HG03025 (cell line): Measurements from ENCODE around the gene PRRG4.
"Not testable (repeated sequence)": the region's sequence is repeated elsewhere in the genome, so short reads cannot be mapped to it uniquely, and the experiment has no call there.

ENCODE experiments used
- ATAC-seq: cut with Tn5 transposase; IDR thresholded peaks from one replicate; pipeline ENCODE4 v1.9.1; 2021; ENCODE audit warnings: mild to moderate bottlenecking, moderate library complexity; ENCODE audit not compliant: unreplicated experiment, low FRiP score

The PRRG4 gene

GRCh38 chr11:32883421-32883820 is 53.7 kb downstream of the PRRG4 start:
- ATAC-seq: no peak

GRCh38 chr11:32884023-32884422 is 54.3 kb downstream of the PRRG4 start:
- ATAC-seq: no peak

- no peak for ATAC-seq
Observed at GRCh38 chr11:32884770-32885384, 55.1 kb downstream of the PRRG4 start.

GRCh38 chr11:32885556-32885955 is 55.8 kb downstream of the PRRG4 start:
- no peak for ATAC-seq

GRCh38 chr11:32886180-32886579 is 56.5 kb downstream of the PRRG4 start:
- no peak for ATAC-seq

GRCh38 chr11:32887707-32888383 is 58.1 kb downstream of the PRRG4 start:
- not testable (repeated sequence) for ATAC-seq

- not testable (repeated sequence) for ATAC-seq
Observed at GRCh38 chr11:32888384-32888710, 58.6 kb downstream of the PRRG4 start.

- ATAC-seq: no peak
Observed at GRCh38 chr11:32888805-32889204, 59.1 kb downstream of the PRRG4 start.

GRCh38 chr11:32890843-32891656 is 61.3 kb downstream of the PRRG4 start:
- ATAC-seq: no peak

- ATAC-seq: no peak
Observed at GRCh38 chr11:32891657-32892354, 62.1 kb downstream of the PRRG4 start.

GRCh38 chr11:32892355-32893092 is 62.8 kb downstream of the PRRG4 start, which contains the start of gene QSER1:
Gene QSER1, plus strand, starts transcription at chr11:32892811. Its CDS starts 315 bp downstream, at chr11:32893126.
- peak; percentile 58 for ATAC-seq

GRCh38 chr11:32893093-32893342 is 63.3 kb downstream of the PRRG4 start:
- no peak for ATAC-seq

- ATAC-seq: peak; percentile 36
Observed at GRCh38 chr11:32893343-32894148, 63.8 kb downstream of the PRRG4 start.

- ATAC-seq: no peak
Observed at GRCh38 chr11:32894149-32894827, 64.6 kb downstream of the PRRG4 start.

GRCh38 chr11:32894921-32895320 is 65.2 kb downstream of the PRRG4 start:
- no peak for ATAC-seq

GRCh38 chr11:32895471-32895870 is 65.7 kb downstream of the PRRG4 start:
- no peak for ATAC-seq

GRCh38 chr11:32897103-32897502 is 67.4 kb downstream of the PRRG4 start:
- ATAC-seq: no peak

- ATAC-seq: peak; percentile 61
Observed at GRCh38 chr11:32899438-32899837, 69.7 kb downstream of the PRRG4 start.

- no peak for ATAC-seq
Observed at GRCh38 chr11:32902089-32902665, 72.5 kb downstream of the PRRG4 start.
